Medulla oblongata (tissue), 1 donor: ENCODE measurements around the gene CLEC7A.
A peak's percentile ranks its signal among the peaks of the same experiment; 100 is the strongest.

Source experiments
- DNase-seq: peaks from one replicate; pipeline ENCODE4 v3.0.0-alpha.2; 2015; ENCODE audit errors: extremely low spot score

Gene CLEC7A

DNA sequence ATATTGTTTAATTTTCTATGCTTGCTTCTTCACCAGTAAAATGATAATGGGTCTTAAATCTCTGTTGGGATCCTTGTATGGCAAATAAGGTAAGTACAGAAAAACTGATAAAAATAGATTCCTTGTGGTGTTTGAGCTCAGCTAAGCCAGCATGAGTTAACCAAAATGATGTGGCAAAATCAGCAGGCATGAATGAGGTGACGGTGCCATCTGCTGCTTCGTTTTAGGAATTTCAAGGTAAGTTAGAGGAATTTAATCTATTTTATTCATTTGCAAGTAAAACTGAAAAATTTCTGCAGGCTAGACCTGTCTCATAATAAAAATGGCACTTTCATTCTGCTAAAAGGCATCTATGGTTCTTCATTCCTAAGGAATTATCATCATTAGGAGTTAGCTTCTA is 10.0 kb upstream of the CLEC7A start:
- peak; percentile 81 for DNase-seq

DNA sequence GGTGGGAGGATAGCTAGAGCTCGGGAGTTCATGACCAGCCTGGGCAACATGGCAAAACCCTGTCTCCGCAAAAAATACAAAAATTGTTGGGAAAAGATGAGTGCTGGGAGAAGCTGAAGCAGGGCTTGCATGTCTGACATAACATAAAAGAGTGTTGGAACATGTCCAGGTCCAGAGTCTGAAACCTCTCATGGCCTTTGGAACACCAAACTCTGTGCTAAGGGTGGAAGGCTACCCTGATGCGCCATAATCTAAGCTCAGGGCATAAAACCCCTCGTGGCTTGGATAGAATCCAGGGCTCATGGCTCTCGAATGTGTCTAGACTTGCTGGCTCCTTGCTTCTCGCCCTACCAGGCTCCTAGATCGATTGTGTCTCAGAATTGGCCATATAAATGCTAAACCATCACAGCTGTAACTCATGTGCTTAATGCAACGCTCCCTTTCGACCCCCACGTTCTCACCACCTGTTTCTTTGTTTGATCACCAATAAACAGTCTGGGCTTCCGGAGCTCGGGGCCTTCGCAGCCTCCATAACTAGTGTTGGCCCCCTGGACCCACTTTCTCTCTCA is 6.7 kb upstream of the CLEC7A start:
- DNase-seq: no peak

DNA sequence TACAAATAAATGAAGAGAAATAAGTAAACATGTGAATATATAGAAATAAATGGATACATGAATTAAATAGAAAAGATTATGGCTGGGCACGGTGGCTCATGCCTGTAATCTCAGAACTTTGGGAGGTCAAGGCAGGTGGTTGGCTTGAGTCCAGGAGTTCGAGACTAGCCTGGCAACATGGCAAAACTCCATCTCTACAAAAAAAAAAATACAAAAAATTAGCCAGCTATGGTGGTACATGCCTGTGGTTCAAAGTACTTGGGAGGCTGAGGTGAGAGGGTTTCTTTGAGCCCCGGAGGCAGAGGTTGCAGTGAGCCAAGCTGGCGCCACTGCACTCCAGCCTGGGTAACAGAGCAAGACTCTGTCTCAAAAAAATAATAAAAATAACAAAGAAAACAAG is 5.1 kb upstream of the CLEC7A start:
- DNase-seq: no peak

DNA sequence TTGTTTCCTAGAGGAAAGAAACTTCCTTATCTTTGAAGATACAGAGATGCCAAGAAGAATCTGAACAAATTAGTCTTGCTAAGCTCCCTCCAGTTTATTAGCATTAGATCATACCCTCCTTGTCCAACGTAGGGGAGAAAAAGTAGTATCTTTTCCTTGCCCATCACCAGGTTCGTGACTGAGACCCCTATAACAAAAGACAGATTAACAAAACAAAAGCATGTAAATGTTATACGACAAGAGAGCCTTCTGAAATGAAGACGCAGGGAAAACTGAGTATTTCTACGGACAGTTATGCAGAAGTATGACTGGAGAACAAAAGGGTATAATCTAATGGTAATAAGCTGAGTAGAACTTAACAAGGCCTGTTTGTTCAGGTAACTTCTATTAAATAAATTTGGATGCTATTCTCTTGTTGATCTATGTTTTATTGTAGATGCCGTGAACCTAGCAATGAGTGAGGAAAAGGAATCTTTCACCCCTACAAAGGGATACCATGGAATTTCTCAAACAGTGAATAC is 2.9 kb upstream of the CLEC7A start:
- no peak for DNase-seq

DNA sequence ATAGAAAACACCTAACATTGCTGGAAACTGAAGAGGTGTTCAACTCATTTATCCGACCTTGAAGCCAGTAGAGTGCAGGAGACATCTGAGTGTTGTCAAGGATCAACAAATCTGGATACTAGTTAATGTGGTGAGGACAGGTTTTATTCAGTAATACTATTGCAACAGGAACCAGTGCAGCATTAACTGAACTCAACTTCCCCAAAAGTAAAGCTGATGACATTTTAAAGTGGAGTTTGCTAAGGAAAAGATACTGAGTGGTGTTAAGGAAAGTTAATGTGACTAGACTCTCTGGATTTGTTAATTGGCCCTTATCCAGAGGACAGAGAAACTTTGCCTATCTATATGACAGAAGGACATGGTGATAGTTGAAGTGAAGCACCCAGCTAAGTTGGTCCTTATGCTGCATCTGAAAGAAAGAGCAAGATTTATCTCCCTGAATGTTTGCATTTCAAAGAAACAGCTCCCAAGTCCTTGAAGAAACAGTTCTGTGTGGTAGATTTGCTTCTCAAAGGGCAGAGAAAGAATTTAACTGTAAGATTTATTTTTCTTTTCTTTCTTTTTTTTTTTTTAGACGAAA is 1.2 kb upstream of the CLEC7A start:
- peak; percentile 37 for DNase-seq

DNA sequence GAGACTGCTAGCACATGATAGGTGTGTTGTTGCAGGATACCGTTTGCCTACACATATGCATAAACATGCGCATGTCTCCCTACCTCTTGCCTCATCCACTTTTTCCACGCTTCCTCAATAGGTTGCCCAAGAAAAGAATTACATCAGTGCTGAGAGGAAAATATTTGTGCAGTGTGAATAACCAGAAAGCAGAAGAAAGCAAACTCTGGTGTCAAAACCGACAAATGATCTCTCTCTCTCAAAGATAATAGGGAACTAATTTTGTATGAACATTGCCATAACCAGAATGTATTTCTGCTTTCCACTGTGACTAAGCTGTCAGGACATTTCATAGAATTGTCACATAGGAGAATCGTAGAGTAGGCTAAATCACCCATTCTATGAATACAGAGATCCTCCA is 1.3 kb downstream of the CLEC7A start:
- DNase-seq: peak; percentile 78

DNA sequence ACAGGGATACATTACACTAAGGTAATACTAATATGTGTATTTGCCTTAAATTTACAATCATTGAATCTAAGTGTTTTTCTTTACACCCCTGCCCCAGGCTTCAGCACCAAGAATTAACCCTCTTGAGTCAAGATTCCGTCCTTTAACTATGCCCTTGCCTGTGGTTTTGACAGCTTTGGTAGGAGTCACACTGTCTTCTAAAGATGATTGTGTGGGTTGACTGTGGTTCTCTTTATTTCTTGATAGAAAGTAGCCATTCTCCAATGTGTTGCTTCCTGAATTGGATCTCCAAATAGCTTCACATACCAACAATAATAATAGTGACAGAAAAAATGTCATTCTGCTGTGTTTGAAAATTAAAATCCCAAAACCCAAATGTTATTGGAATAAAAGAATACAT is 3.6 kb downstream of the CLEC7A start:
- no peak for DNase-seq

DNA sequence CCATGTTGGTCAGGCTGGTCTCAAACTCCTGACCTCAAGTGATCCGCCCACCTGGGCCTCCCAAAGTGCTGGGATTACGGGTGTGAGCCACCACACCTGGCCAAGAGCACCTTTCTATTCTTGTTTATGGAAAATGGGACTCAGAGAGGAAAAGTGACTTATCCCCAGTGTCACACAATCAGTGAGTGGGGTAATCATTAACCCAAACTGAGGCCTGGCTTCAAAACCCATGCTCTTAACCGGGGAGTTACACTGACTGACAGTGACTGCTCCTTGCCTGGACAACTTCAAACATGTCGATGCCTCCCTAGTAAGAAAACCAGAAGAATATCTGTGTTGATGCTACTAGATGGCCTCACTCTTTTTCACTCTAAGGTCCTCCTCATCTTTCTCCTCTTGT is 7.3 kb downstream of the CLEC7A start:
- no peak for DNase-seq

DNA sequence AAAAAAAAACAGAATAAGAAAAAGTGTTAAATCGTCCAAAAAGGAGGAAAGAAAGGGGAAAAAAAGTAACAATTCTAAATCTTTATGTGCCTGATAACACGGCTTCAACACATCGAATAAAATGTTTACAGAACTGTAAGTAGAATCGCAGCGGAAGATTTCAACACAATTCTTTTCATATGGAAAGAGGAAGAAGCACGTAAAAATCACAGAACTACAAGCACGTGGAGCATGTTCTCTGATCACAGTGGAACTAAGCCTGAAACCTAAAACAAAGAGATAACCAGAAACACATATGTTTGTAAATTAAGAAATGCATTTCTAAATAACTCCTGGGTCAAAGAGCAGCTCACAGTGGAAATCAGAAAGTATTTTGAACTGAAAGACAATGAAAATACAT is 8.7 kb downstream of the CLEC7A start:
- peak; percentile 78 for DNase-seq

DNA sequence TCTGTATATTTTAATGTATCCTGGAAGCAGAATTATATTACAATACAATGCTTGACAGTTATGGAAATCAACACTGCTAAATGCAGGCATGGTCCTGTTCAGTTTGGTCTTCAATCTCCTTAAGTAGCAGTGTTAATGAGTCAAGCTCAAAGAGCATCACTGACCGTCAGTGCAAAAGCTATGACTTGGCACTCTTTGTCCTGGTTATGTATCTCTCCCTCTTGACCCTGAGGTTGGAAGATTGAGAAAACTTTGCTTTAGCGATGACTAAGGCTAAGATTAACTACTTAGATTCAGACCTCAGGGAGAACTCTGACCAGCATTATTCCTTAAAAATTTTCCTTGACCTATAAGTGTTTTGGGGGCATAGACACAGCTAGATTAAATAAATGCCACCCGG is 10.9 kb downstream of the CLEC7A start:
- DNase-seq: no peak

DNA sequence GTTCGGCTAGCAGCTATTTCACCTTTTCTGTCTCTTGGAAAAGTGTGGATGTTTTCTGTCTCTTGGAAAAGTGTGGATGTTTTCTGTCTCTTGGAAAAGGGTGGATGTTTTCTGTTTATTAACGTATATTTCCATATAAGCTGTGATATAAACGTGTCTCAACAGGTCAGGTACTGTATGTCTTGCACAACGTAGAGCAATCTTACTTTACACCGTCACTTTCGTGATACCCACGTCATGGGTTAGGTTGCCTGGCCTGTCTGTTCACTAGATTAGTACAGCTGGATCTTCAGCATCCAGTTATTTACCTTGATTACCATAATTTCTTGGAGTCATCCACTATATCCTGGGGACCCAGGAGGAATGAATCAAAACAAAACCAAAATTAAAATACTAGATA is 14.1 kb downstream of the CLEC7A start:
- DNase-seq: no peak

DNA sequence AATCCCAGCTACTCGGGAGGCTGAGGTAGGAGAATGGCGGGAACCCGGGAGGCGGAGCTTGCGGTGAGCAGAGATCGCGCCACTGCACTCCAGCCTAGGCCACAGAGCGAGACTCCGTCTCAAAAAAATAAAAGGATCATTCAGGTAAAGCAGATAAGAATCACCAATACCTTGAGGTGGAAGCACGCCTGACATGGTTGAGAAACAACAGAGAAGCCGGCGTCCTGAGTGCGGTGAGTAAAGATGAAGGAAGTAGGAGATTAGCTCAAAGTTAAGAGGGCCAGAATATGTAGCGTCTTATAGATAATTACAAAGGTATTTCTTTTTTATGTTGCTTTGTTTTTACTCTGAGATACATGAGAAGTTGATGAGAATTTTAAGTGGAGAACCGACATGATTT is 14.7 kb downstream of the CLEC7A start:
- DNase-seq: no peak

DNA sequence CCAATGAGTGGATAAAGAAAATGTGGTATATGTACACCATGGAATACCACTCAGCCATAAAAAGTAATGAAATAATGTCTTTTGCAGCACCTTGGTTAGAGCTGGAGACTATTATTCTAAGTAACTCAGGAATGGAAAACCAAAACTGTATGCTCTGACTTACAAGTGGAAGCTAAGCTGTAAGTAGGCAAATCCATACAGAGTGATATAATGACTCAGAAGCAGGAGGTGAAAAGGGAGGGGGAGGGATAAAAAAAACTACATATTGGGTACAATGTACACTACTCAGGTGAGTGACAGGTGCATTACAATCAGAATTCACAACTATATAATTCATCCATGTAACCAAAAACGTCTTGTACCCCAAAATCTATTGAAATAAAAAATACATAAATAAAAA is 16.1 kb downstream of the CLEC7A start:
- DNase-seq: no peak

DNA sequence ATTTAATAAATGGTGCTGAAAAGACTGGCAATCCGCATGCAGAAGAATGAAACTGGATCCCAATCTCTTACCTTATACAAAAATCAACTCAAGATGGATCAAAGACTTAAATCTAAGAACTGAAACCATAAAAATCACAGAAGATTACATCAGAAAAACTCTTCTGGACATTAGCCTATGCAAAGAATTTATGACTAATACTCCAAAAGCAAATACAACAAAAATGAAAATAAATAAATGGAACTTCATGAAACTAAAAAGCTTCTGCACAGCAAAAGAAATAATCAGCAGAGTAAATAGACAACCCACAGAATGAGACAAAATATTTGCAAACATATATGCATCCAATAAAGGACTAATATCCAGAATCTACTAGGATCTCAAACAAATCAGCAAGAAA is 16.9 kb downstream of the CLEC7A start:
- DNase-seq: no peak

DNA sequence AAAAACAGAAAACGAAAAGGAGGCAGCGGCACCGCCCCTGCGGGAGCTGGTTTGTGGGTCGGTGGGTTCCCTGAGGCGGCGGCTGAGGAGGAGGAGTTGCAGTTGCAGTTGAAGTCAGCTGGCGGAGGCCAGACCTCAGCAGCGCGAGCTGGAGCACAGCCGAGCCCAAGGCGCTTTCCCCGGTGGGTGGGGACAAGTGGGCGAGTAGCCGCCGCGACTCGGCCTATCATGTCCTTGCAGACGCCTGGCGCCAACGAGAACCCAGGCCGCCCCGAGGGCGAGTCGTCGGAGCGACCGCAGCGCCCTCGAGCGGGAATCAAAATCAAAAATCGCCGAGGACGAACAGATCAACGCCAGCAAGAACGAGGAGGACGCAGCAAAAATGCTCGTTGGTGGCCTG is 18.5 kb downstream of the CLEC7A start:
- no peak for DNase-seq

DNA sequence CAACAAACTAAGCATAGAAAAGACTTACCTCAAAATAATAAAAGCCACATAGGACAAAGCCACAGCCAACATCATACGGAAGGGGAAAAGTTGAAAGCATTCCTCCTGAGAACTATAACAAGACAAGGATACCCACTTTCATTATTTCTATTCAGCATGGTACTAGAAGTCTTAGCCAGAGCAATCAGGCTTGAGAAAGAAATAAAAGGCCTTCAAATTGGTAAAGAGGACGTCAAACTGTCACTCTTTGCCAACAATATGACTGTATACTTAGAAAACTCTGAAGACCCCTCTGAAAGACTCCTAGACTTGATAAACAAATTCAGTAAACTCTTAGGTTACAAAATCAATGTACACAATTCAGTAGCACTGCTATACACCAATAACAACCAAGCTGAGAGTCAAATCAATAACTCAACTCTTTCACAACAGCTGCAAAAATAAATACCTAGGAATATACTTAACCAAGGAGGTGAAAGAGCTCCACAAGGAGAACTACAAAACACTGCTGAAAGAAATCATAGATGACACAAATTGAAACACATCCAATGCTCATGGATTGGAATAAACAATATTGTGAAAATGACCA is 19.6 kb downstream of the CLEC7A start:
- no peak for DNase-seq

DNA sequence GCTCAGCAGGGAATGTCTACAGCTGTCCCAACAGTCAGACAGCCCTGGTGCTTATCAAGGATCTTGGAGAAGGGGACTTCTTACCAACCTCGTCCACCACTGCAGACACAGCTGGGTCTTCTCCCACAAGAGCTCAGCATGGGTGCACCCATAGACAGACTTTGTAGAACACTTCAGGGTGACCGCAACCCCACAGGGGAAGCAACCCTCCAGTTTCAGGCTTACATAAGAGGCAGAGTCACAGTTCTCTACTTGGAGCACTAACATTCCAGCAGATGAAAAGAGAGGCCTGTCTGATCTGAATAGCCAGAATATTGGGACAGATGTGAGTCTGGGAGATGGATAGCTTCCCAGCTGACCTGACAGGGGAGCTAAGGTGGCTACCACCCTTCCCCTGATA is 27.7 kb downstream of the CLEC7A start:
- peak; percentile 59 for DNase-seq

DNA sequence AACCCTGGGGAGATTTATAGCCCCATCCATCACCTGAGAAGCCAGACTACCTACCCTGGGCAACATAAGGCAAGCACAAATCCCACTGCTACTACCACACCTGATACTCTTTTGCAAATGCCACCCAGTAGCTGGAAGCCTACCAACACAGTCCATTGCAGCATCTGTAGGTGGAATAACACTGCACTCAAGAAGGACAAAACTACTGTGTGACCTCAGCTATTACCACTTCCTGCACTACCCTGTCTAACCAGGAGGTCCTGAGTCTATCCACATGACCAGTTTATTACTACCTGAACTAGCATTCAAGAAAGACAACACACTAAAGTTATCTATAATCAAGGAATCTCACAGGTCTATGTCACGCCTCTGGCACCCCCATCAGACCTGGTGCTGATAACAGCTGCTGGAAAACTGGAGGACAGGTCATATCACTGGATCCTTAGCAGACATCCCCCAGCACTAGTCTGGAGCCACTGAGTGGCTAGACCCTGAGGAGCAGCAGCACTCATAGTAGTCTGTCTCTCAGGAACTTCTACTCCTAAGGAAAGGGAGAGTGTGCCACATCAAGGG is 28.3 kb downstream of the CLEC7A start:
- DNase-seq: no peak

DNA sequence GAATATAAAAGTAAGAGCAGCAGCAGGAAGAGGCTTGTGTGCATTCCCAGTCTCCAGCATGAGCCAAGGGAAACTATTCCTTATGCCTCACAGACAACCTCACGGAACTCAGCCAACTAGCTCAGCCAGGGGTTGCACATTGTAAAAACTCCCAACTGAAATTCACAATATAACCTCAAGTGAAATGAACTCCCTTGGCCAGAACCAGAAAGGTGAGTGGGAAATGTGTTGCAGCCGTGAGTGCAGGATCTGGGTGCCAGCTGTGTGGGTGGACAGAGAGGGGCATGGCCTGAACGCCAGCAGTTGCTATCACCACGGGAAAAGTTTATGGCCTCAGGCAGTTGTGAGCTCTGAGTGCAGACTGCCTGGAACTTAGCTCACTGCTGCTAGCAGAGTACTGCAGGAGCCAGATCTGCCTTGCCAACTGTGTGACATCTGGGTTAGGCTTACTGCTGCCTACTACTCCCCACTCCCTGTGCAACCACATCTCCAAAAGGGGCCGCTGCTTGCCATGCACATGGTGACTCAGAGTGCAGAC is 28.9 kb downstream of the CLEC7A start:
- no peak for DNase-seq

DNA sequence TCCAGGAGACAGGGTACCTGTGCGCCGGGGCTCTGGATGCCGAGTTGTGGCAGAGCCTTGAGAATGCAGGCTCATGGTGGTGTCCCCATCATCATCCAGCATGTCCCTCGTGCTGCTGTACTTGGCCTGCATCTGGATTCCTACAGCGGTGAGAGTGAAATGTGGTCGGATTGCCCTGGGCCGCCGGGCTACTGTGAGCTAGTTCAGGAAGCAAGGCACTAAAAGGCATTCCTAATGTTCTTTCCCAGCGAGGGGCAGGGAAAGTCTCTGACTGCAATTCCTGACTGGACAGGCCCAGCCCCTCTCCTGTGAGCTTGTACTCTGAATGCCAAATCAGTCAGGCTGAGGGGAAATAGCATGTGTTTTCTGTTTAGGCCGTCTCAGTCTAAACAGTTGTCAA is 31.2 kb downstream of the CLEC7A start, which contains the start of gene CLEC1A:
TSS of gene CLEC1A (minus strand) at position 195 of the 400 bp plus-strand sequence. CDS start at position 132, 63 bp downstream.
- no peak for DNase-seq

DNA sequence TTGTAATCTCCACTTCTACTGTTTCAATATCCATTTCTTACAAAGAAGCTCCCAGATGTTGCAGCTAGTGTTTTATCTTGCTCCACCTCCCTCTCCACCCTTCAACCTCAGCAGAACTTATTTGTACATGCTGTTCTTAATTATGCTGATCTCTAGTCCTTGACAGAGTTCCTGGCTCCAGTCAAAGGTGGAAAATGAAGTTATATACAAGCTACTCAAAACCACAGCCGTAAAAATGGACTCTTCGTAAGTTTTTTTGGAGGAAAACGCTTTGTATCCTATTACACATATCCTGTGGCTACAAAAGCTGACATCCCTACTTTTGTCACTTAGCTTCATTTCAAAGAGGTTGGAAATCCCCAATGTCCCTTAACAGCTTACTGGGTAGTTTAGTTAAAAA is 32.5 kb downstream of the CLEC7A start:
- DNase-seq: no peak

DNA sequence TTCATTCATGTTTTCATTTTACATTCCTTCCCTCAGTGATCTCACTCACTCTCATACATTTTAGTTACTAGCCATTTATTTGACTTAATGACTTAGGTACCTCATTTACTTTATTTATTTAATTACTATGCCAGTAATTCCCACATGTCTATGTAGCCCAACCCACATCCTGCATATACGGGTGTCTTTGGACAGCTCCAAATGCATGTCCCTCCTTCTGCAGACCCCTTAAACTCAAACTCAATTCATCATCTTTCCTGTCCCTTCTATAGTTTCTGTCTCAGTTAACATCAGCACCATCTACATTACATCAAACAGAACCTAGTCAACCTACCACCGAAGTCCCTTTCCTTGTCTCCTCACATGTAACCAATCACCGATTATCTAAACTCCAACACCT is 34.0 kb downstream of the CLEC7A start:
- no peak for DNase-seq
